Measurements from ENCODE around the gene KRTAP10-6.
"Not testable (repeated sequence)": the region's sequence is repeated elsewhere in the genome, so short reads cannot be mapped to it uniquely, and the experiment has no call there.

DNA sequence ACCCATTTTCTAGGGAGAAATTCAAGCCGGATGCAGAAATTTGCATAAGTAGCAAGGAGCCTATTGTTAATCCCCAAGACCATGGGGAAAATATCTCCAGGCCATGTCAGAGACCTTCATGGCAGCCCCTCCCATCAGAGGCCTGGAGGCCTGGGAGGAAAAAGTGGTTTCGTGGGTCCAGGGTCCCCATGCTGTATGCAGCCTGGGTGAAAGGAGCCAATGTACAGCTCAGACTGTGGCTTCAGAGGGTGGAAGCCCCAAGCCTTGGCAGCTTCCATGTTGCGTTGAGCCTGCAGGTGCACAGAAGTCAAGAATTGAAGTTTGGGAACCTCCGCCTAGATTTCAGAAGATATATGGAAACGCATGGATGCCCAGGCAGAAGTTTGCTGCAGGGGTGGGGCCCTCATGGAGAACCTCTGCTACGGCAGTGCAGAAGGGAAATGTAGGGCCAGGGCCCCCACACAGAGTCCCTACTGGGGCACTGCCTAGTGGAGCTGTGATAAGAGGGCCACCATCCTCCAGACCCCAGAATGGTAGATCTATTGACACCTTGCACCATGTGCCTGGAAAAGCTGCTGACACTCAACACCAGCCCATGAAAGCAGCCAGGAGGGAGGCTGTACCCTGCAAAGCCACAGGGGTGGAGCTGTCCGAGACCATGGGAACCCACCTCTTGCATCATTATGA lies 18.0 kb upstream of the KRTAP10-6 start:
- TF ChIP-seq, protein P1, sequence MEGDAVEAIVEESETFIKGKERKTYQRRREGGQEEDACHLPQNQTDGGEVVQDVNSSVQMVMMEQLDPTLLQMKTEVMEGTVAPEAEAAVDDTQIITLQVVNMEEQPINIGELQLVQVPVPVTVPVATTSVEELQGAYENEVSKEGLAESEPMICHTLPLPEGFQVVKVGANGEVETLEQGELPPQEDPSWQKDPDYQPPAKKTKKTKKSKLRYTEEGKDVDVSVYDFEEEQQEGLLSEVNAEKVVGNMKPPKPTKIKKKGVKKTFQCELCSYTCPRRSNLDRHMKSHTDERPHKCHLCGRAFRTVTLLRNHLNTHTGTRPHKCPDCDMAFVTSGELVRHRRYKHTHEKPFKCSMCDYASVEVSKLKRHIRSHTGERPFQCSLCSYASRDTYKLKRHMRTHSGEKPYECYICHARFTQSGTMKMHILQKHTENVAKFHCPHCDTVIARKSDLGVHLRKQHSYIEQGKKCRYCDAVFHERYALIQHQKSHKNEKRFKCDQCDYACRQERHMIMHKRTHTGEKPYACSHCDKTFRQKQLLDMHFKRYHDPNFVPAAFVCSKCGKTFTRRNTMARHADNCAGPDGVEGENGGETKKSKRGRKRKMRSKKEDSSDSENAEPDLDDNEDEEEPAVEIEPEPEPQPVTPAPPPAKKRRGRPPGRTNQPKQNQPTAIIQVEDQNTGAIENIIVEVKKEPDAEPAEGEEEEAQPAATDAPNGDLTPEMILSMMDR (IDR thresholded peaks at IDR 0.05), result not testable (repeated sequence)
- not testable (repeated sequence) for TF ChIP-seq POLR2A (IDR thresholded peaks at IDR 0.05)
